ENCODE measurements around the gene MSH2. TPM values are rescaled to one million over a fixed set of nuclear protein-coding genes. Genes with fewer than 3 reads are reported as not detected.

MSH2 gene
- total RNA-seq, 1 donor from 2014 or later = 16.0 TPM

DNA sequence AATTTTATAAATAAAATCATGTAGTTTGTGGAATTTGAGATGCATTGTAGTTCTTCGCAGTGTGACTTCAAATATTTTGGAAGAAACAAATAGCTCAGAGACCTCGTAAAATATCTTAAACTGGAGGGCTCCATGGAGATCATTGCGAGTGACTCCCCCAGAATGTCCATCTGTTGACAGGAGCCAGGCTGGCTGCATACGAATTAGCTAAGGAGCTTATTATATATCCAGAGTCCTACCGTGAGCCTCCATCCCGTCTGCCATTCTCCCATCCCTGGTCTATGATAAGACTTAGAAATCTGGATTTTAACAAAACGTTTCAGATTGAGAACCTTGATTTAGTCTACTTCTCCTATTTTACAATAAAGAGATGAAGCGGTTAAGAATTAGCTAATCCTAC, 80.2 kb downstream of the MSH2 start:
- H3K36me3 ChIP-seq (ENCODE audit: insufficient read depth, low read length) = peaks cover 14% of the 10 kb centered on the region
- no peak for FAIRE-seq

DNA sequence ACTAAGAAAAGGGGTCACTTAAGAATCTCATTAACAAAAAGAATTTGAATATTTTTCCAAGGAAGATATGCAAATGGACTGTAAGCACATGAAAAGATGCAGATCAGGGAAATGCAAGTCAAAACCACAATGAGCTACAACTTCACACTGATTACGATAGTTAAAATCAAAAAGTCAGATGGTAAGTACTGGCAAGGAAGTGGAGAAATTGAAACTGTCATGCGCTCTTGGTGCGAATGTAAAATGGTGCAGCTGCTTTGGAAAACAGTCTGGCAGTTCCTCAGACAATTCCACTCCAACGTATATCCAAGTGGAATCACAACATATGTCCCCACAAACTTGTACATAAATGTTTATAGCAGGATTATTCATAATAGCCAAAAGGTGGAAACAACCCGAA, 81.4 kb downstream of the MSH2 start:
- no peaks in the 10 kb centered on the region for H4K20me1 ChIP-seq (ENCODE audit: insufficient read depth, low read length)
- no peak overlapping the region for H3K4me3 ChIP-seq (ENCODE audit: insufficient read depth, low read depth, low read length)
- TF ChIP-seq EZH2 (IDR thresholded peaks at IDR 0.05; ENCODE audit: insufficient read depth, low read length) = no peak
- TF ChIP-seq, protein P1, sequence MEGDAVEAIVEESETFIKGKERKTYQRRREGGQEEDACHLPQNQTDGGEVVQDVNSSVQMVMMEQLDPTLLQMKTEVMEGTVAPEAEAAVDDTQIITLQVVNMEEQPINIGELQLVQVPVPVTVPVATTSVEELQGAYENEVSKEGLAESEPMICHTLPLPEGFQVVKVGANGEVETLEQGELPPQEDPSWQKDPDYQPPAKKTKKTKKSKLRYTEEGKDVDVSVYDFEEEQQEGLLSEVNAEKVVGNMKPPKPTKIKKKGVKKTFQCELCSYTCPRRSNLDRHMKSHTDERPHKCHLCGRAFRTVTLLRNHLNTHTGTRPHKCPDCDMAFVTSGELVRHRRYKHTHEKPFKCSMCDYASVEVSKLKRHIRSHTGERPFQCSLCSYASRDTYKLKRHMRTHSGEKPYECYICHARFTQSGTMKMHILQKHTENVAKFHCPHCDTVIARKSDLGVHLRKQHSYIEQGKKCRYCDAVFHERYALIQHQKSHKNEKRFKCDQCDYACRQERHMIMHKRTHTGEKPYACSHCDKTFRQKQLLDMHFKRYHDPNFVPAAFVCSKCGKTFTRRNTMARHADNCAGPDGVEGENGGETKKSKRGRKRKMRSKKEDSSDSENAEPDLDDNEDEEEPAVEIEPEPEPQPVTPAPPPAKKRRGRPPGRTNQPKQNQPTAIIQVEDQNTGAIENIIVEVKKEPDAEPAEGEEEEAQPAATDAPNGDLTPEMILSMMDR (IDR thresholded peaks at IDR 0.05; ENCODE audit: insufficient read depth, low read depth, low read length) = no peak
- H3K36me3 Mint-ChIP-seq (ENCODE audit: low read depth, unreplicated experiment) = peaks cover 6% of the 10 kb centered on the region
- H3K27me3 ChIP-seq (ENCODE audit: insufficient read depth, low read length) = no peaks in the 10 kb centered on the region
- no peak overlapping the region for H3K9ac ChIP-seq (ENCODE audit: low read length)
- H3K27me3 Mint-ChIP-seq (ENCODE audit: low read depth, unreplicated experiment) = no peaks in the 10 kb centered on the region
- no peak overlapping the region for H3K27ac ChIP-seq (ENCODE audit: low read depth, low read length)
- H3K4me2 ChIP-seq (ENCODE audit: low read length) = no peak overlapping the region
- no peaks in the 10 kb centered on the region for H3K9me3 ChIP-seq (ENCODE audit: insufficient read depth, low read depth, low read length)
- H3K4me1 ChIP-seq (ENCODE audit: insufficient read depth, low read length) = peaks cover 10% of the 10 kb centered on the region
- no peak overlapping the region for H2AFZ ChIP-seq (ENCODE audit: low read depth, low read length)
- no peaks in the 10 kb centered on the region for H3K79me2 ChIP-seq (ENCODE audit: insufficient read depth, low read length)
- FAIRE-seq = no peak
- H3K4me3 Mint-ChIP-seq (ENCODE audit: unreplicated experiment) = no peak overlapping the region
- H3K4me1 Mint-ChIP-seq (ENCODE audit: low read depth, unreplicated experiment) = peaks cover 5% of the 10 kb centered on the region
- no peak overlapping the region for H3K27ac Mint-ChIP-seq (ENCODE audit: unreplicated experiment)
- H3K36me3 ChIP-seq (ENCODE audit: insufficient read depth, low read length) = peaks cover 11% of the 10 kb centered on the region
- H3K9me3 Mint-ChIP-seq (ENCODE audit: unreplicated experiment) = no peaks in the 10 kb centered on the region
- DNase-seq (ENCODE audit: low read depth) = no peak

More for the DNA sequence above, 80.2 kb downstream of the MSH2 start:
- Histone ChIP-seq H3K27me3 (ENCODE audit: insufficient read depth, low read length) (no peaks in the 10 kb centered on the region), H3K79me2 (ENCODE audit: insufficient read depth, low read length) (no peaks in the 10 kb centered on the region), H3K9me3 (ENCODE audit: insufficient read depth, low read depth, low read length) (no peaks in the 10 kb centered on the region), H2AFZ (ENCODE audit: low read depth, low read length) (no peak overlapping the region), H3K9ac (ENCODE audit: low read length) (no peak overlapping the region), H3K4me1 (ENCODE audit: insufficient read depth, low read length) (no peaks in the 10 kb centered on the region), H4K20me1 (ENCODE audit: insufficient read depth, low read length) (no peaks in the 10 kb centered on the region), H3K27ac (ENCODE audit: low read depth, low read length) (no peak overlapping the region), H3K4me2 (ENCODE audit: low read length) (no peak overlapping the region), H3K4me3 (ENCODE audit: insufficient read depth, low read depth, low read length) (no peak overlapping the region)
- no peaks in the 10 kb centered on the region for H3K27me3 Mint-ChIP-seq (ENCODE audit: low read depth, unreplicated experiment)
- H3K36me3 Mint-ChIP-seq (ENCODE audit: low read depth, unreplicated experiment) = peaks cover 6% of the 10 kb centered on the region
- no peak overlapping the region for H3K4me3 Mint-ChIP-seq (ENCODE audit: unreplicated experiment)
- TF ChIP-seq, protein P1 (IDR thresholded peaks at IDR 0.05; ENCODE audit: insufficient read depth, low read depth, low read length) = no peak
- TF ChIP-seq EZH2 (IDR thresholded peaks at IDR 0.05; ENCODE audit: insufficient read depth, low read length) = no peak
- DNase-seq (ENCODE audit: low read depth) = no peak
- no peaks in the 10 kb centered on the region for H3K4me1 Mint-ChIP-seq (ENCODE audit: low read depth, unreplicated experiment)
- H3K9me3 Mint-ChIP-seq (ENCODE audit: unreplicated experiment) = no peaks in the 10 kb centered on the region
- H3K27ac Mint-ChIP-seq (ENCODE audit: unreplicated experiment) = no peak overlapping the region

DNA sequence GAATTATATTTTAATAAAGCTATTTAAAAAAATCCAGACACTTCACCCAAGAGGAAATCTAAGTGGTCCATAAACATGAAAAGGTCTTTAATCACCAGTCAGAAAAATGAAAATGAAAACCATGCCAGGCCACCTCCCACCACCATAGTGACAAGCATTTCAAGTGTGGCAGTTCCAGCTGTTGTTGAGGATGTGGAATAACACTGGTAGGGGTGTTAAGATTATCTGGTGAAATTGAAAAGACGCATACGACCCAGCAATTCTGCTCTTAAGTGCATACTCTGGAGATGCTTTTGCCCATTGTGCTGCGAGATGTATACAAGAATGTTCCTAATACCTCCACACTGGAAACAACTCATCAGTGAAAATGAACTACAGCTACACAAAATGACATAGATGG, 82.2 kb downstream of the MSH2 start:
- H3K27me3 ChIP-seq (ENCODE audit: insufficient read depth, low read length) = no peaks in the 10 kb centered on the region
- no peak overlapping the region for H3K4me3 ChIP-seq (ENCODE audit: insufficient read depth, low read depth, low read length)
- H3K9ac ChIP-seq (ENCODE audit: low read length) = no peak overlapping the region
- H3K36me3 ChIP-seq (ENCODE audit: insufficient read depth, low read length) = peaks cover 11% of the 10 kb centered on the region
- no peak overlapping the region for H2AFZ ChIP-seq (ENCODE audit: low read depth, low read length)
- no peaks in the 10 kb centered on the region for H4K20me1 ChIP-seq (ENCODE audit: insufficient read depth, low read length)
- no peaks in the 10 kb centered on the region for H3K79me2 ChIP-seq (ENCODE audit: insufficient read depth, low read length)
- DNase-seq (ENCODE audit: low read depth) (no peak), FAIRE-seq (no peak)
- H3K9me3 Mint-ChIP-seq (ENCODE audit: unreplicated experiment) = no peaks in the 10 kb centered on the region
- no peak overlapping the region for H3K4me2 ChIP-seq (ENCODE audit: low read length)
- peaks cover 6% of the 10 kb centered on the region for H3K36me3 Mint-ChIP-seq (ENCODE audit: low read depth, unreplicated experiment)
- peaks cover 10% of the 10 kb centered on the region for H3K4me1 ChIP-seq (ENCODE audit: insufficient read depth, low read length)
- H3K4me3 Mint-ChIP-seq (ENCODE audit: unreplicated experiment) = no peak overlapping the region
- no peak overlapping the region for H3K27ac ChIP-seq (ENCODE audit: low read depth, low read length)
- TF ChIP-seq, protein P1 (IDR thresholded peaks at IDR 0.05; ENCODE audit: insufficient read depth, low read depth, low read length) = no peak
- no peak for TF ChIP-seq EZH2 (IDR thresholded peaks at IDR 0.05; ENCODE audit: insufficient read depth, low read length)
- no peaks in the 10 kb centered on the region for H3K27me3 Mint-ChIP-seq (ENCODE audit: low read depth, unreplicated experiment)
- H3K4me1 Mint-ChIP-seq (ENCODE audit: low read depth, unreplicated experiment) = peaks cover 5% of the 10 kb centered on the region
- H3K9me3 ChIP-seq (ENCODE audit: insufficient read depth, low read depth, low read length) = no peaks in the 10 kb centered on the region
- H3K27ac Mint-ChIP-seq (ENCODE audit: unreplicated experiment) = no peak overlapping the region

All from astrocyte (in vitro differentiated cells and primary cell).